Glomerular visceral epithelial cell (primary cell): ENCODE results near the gene SND1.
"Not testable (repeated sequence)": the region's sequence is repeated elsewhere in the genome, so short reads cannot be mapped to it uniquely, and the experiment has no call there.

ENCODE experiments used
- DNase-seq: peaks from one replicate; pipeline ENCODE4 v3.0.0-alpha.2; 2016; ENCODE audit errors: extremely low spot score

SND1 gene

DNA sequence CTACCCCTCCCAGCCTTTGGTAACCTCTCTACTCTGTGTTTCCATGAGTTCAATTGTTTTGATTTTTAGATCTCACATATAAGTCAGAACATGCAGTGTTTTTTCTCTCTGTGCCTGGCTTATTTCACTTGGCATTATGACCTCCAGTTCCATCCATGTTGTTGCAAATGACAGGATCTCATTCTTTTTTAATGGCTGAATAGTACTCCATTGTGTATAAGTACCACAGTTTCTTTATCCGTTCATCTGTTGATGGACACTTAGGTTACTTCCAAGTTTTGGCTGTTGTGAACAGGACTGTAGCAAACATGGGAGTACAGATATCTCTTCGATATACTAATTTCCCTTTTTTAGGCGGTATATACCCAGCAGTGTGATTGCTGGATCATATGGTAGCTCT, 237.7 kb downstream of the SND1 start:
- no peak for DNase-seq

DNA sequence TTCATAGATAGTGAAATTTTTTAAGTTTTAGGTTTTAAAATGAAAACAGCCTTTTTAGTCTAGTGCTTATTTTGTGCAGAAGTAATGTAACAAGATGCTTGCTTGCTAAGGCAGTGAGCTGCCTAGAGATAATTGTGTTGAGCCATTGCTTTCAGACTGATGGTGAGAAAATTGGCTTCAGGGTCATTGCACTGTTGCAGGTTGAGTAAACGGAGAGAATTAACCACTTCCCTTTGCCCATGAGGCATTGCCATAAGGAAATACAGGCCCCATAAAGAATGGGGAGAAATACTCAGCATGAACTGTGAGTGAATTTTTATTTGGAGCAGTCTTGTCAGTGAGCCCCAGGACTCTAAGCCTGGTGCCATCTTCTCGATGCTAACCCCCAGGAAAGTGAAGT, 238.7 kb downstream of the SND1 start:
- DNase-seq = no peak

DNA sequence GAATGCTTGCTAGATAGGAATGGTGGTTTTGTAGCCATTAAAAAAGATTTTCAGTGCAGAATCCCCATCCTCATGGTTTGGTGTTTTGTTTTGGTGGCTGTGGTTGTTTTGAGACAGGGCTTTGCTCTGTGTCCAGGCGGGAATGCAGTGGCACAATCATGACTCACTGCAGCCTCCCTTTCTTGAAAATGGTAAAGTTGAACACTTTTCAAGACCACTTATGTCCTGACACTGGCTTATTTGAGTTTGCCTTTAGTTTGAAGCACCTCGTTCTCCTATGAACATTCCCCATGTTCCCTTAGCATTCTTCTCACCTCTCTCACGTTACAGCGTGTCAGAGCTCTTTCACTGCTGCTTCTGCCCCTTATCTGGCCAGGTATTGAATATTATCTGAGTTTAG, 239.2 kb downstream of the SND1 start:
- DNase-seq = no peak

DNA sequence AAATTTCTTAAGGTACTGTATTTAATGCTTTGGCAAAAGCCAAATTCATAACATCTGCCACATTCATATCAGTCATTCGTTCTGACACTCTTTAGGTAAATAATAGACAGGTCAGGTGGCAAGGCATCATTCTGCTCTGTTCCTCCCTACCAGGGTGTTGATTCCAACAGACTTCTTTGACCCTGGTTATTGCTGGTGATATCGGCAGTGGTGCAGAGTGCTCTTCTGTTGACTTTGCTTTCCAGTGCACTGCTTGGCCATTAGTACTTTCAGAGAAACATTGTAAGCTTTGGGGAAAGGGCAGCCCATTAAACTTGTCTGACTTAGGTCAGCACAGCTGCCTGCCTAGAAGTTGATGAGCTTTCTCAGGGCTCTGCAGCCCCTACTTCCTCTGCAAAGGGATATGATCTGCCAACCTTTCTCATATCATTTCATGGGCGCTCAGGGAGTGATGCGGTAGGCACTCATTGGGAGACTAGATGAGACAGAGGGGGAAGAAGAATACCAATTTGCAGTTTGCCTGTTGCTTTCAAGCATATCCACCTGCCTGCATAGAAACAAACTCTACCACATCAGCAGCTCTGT, 240.0 kb downstream of the SND1 start:
- no peak for DNase-seq

DNA sequence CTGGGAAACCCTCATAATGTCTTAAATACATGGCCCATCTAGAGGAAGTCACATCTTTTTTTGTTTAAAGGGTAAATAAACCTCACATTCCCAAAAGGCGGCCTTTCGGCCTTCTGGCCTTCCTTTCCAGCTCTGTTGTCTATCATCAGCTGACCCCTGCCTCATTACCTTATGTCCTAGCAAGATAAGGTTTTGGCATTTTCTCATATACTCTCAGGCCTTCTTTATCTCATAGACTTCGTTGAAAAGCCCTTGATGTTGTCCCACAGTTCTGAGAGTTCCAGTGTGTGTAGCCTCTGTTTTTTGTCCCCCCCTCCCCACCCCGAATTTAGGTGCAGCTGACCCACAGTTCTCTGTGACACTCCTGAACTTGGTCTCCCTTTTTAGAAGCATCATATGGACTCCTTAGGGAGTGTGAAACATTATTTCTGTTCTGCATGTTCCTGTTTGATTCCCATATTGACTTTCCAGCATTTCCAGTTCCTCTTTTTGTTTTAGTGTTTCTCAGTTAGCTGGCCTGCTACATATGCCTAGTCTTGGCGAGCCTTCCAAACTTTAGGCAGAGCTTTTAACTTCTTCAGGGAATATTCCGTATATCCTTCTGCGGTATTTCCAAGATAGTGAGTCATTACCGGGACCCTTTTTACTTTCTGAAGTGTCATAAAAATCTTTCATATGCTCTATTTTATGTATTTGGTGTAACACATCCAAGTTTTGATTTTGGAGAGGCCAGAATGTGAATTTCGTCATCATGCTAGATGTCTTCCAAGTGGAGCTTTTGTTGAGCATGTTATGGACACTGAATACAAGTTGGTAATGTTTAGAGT, 240.7 kb downstream of the SND1 start:
- DNase-seq = no peak

DNA sequence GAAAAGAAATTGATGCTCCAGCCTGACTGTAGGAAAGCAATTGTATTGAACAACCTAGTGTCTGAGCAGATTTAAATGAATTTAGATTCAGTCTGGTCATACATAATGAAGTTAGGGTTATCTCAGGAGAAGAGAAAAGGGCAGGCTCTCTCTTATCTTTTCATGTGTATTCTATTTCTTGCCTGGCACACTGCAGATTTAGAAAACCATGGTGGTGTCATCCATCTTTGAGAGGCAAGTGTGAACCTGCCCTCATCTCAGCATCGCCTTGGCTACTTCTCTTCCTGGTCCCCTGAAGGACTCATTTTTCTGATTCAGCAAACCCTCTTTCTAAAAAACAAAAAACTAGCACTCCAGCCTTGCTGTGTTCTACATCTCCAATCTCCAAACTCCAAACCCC, 241.6 kb downstream of the SND1 start:
- DNase-seq = no peak

DNA sequence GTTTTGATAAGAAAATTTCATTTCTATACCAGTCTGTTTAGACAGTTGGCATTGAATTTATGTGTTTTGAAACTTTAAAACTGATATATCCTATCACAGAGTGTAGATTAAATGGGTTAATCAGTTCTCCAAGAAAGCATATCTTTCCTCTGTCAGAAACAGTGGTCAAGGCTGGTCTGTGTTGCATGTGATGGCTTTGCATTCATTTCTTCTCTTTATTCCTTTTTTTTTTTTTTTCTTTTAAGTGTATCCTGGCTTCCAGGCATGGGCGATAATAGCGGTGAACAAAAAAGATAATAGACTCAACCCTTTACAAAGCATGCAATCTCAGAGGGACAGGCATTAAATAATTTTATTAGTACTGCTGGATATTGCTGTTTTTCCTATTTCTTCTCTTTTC, 242.6 kb downstream of the SND1 start:
- no peak for DNase-seq

DNA sequence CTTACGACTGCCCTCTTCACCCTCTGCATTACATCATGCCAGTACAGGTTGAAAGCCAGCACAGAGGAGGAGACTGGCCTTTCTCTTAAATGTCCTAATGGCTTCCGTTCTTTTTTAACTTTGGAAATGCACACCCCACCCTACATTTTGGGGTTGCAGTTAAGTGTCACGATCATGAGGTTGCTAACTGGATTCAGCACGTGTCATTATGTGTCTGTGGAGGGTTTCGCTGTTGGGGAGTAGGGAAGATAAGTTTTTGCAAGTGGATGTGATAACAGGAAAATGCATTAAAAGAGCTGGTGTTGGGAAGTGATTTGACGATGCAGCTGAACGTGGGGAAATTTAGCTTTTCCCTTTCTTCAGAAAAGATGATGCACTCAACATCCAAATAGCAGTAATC, 243.4 kb downstream of the SND1 start:
- DNase-seq = no peak

DNA sequence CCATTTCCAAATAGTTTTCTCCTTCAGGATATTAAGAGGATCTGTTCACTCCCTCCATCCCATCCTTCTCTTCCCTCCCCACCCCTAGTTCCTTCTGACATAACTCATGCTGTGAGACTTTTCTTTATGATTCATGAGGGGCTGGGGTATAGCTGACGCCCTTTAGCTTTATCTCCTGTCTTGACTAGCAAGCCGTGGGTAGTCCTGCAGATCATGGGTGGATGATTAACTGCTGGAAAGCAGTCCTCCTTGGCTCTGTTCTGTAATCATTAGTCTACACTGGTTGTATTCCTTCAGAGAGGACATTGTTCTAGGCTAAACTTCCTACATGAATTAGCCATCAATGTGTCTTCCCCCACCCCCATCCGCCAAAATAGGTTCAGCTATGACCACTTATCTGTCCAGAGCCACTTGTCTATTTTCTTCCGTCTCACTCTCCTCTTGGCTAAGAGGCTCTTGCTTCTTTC, 243.9 kb downstream of the SND1 start:
- peak; percentile 38 for DNase-seq

DNA sequence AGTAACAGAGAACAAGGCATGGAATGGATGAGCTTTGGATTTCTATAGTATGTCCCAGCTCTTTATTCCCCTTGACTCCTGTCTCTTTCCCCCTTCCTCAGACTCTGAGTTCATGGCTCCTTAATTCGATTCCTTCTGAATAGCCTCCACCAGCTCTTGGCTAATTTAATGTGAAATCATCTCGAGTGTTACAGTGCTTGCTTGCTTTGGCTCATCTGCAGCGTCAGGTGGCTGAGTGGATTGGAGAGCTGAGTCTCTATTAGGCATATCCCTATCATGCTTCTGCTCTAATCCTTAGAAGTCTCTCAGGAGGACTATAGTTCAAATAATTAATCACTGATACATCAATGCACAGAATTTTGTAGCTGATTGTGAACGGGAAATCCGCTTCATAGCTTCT, 244.7 kb downstream of the SND1 start:
- no peak for DNase-seq

DNA sequence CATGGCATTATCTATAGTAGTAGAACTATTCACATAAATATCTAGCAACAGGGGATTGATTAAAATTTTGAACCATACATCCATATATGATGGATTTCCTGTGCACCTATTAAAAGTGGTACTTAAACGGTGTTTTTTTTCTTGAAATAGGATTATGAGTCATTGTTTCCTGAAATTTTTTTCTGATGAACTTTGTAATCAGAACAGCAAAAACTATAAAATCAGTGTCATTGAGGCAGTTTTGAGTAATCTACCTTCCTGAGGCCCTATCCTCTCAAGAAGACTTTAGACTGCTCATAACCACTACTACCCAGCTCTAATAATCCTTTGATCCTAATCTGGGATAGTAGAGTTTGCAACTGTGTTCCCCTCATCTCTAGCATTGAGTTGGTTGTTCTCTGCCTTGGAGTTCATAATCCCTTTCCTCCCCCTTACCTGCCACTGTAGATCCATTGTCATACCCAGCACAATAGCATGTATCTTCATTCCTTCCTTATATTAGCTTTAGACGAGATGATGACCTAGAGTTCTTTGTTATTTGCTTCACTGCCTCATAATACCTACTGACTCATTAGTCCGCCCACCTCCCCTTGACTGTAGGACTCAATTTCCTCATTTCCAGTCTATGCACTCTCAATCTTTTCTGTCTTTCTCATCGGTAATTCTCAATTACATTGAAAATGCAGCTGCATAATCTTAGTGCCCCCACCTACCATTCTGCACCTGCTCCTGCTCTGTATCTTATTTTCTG, 245.9 kb downstream of the SND1 start:
- DNase-seq = no peak

DNA sequence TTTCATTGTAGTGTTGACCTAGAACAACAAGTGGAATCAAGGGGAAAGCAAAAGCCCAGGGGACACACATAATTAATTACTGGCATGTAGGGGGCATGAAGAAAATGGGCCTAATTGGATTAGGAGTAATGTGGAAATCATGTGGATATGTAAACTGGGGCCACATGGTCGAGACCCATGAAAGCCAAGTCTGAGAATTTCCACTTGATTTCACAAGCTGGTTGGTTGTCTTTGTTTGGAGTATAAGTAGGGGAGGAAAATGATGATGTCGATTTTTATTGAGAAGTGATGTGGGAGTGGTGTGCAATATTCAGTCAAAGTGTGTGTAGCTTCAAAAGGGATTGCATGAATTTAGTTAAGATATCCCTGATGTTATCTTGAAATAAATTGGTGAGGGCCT, 247.4 kb downstream of the SND1 start:
- DNase-seq = no peak

DNA sequence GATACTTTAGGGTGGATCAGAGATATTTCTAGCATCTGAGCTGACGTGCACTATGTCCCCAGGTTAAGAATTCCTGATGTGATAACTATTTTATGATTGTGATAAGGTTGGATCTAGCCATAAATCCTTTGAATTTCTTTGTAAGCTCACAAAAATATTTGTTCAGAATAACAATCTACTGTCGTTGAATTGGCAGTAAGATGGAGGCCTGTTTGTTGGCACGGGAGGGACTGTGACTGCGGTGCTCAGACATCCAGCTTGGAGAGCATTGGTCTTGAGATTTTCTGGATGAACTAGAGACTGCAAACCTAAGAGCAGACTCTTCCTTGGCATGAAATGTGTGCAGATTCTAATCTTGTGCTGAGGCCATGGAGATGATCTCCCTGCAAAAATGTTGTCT, 248.1 kb downstream of the SND1 start:
- DNase-seq = no peak

DNA sequence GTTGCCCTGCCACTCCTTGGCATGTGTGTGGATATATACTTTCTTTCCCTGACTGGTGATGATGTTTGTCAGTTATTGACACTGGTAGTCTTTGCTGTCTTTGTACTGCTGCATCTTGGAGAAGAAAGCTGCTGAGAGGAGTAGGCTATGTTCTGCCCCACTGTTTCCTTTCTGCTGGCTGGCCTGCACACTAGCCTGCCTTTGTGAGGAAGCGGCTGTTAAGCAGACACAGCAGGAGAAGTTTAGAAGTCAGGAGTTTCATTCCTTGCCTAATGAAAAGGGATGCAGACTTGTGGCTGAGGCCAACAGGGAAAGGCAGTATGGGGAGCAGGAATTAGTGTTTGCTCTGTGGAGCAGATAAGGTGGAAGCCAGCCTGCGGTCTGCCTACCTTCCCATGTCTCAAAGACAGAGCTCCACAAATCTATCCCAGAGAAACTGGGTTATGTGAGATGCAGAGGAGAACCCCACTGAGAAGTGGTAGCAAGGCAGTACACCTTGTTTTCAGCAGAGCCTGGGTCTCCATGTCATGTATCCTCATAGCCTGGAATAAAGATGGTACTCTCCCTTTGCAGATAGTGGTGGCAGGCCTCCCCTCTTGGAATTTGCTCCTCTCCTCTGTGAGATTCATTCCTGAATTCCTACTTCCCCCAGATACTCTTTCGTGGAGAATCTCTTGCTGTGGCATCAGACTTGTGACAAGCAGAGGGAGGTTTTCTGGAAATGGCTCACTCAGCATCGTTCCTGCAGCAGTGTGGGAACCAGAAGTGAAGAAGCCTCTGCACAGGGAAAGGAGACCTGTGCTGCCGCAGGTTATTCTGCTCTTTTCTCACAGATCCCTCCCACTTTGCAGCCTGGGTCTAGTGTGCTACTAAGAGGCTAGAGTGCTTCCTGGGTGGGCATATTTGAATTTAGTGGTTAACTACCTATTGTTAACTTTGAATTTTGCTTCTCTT, 249.0 kb downstream of the SND1 start:
- DNase-seq = no peak

DNA sequence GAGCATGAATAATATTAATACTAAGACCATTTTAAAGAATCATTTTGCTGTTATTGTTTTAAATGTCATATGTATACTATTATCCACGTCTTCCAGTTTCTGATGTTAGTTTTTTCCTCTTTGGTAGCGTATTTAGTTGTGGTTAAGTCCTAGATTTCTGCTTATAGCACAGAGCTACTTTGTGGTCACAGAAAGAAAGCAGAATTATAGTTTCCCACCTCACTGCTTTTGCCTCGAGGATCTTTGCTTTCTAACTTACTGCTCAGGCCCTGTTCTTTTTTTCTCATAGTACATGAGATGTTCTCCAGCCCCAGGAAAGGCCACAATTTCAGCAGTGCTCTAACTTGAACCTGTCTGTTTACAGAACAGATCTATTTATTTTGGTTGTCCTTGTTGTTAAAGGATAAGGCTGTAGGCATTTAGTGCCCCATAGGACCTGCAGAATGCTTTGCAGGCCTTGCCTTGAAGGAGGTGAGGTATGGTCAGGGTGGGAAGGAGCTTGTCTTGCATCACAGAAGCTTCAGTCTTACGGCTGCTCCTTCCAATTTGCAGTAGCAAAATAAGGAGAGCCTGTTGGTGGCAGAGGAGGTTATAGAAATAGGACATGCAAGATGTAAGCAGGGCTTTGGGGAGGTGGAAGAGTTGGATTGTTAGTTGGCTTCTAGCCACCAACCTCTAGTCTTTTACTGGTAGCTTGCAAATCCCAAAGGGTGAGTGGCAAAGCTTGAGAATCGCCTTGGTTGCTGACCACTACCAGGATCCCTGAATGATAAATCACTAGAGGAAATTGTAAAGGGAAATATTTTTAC, 250.1 kb downstream of the SND1 start:
- no peak for DNase-seq

DNA sequence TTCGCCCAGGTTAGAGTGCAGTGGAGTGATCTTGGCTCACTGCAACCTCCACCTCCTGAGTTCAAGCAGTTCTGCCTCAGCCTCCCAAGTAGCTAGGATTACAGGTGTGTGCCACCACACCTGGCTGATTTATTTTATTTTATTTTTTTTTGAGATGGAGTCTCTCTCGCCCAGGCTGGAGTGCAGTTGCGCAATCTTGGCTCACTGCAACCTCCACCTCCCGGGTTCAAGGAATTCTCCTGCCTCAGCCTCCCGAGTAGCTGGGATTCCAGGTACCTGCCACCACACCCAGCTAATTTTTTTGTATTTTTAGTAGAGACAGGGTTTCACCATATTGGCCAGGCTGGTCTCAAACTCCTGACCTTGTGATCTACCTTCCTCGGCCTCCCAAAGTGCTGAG, 250.8 kb downstream of the SND1 start:
- not testable (repeated sequence) for DNase-seq

DNA sequence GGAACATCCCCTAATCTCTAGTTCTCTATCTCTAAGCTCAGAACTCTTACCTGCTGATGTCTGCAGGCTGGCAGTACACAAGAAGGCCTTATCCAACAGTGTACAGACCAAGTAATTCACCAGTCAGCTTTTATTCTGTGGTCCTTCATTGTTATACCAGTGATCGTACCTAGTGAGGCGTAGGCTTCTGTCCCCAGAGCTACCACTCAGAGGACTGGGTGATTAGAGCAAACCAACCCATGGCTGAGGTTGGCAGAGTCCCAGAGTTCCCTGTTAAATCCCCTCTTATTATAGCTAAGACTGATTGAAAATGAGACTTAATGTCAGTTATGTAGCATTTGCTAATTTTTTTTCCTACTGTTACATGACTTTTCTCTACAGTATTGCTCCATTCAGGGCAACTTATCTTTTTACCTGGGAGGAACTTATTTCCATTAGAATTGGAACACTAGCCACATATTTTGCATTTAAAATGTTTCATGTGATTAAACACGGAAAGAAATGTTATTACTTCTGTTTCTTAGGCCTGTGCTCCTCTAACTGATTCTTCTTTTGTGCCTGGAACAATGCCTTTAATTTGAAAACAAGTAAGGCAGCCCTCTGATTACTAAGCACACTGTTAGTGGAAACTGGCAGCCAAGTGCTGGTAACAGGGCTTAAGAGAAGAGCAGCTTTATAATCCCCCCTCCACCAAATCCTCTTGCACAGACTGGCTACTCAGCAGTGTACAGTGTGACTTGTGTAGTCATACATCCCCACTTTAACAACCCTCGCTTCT, 252.1 kb downstream of the SND1 start:
- no peak for DNase-seq

DNA sequence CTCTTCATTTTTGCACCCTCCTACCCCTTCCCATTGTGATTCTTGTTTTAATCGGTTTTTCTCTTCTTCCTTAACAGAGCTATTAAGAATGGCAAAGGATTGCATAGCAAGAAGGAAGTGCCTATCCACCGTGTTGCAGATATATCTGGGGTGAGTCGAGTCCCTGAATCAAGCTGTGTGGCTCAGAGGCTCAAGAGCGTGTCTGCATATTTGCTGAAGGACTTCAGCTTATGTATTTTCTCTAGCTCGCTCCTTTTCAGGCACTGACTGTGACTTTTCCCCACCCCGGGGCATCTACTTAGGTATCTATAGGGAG, 252.6 kb downstream of the SND1 start:
- DNase-seq = no peak

DNA sequence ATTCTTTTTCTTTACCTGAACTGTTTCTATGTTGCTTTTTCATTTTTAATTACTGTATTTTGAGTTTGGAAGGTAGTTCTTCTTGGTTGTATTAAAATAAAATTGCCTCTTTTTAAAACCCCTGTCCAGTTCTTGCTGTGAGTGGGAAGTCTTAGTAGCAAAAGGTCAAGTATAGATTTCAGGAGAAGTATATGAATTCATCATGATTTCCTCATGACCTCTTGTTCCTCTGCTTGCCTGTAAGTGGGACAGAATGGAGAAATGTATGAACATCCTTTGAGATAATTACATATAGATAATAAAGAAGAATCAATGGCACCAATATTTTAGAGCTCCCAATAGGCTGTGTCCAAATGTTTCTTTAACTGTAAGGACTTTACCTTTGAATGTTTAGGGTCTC, 253.0 kb downstream of the SND1 start:
- no peak for DNase-seq
